GM21786 (cell line): ENCODE measurements around the gene IGFLR1.
"Not testable (repeated sequence)": the region's sequence is repeated elsewhere in the genome, so short reads cannot be mapped to it uniquely, and the experiment has no call there.

Experiments
- ATAC-seq: cut with Tn5 transposase; IDR thresholded peaks from one replicate; pipeline ENCODE4 v1.9.1; 2021; ENCODE audit not compliant: unreplicated experiment

The IGFLR1 gene

DNA sequence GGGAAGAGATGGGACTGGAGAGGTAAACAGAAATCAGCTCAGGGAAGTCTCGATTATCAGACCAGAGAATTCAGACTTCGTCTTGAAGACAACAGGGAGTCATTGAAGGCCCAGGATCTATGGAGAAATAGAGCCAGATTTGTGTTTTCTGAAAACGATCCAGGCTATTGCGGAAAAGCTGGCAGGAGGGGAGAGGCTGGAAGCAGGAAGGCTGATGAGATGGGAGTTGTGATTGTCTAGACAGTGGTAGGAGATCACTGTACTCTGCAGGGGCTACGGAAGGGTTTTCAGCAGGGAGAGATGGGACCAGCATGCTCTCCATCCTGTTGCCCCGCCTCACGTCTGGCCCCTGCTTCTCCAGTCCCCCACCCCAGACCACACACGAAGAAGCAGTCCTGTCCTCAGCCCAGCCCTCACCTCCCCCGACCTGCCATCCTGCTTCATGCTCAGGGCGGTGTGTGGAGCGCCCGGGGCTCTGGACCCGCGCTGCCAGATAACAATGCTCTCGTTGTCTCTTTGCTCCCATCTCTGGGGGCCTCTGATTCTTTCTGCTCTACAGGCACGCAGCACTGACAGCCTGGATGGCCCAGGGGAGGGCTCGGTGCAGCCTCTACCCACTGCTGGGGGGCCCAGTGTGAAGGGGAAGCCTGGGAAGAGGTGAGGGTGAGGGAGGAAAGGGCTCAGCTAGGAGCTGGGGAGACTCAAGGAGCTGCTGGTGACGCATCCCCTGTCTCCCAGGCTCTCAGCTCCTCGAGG lies 35.0 kb upstream of the IGFLR1 start:
- ATAC-seq, result no peak

GRCh38 chr19:35776102-35776788 lies 34.0 kb upstream of the IGFLR1 start:
- no peak for ATAC-seq

- peak; percentile 94 for ATAC-seq
Measured at GRCh38 chr19:35775298-35776101, 33.2 kb upstream of the IGFLR1 start, which contains the start of gene ARHGAP33. TSS of gene ARHGAP33 (plus strand) at chr19:35775564. CDS start at chr19:35775659, 95 bp downstream.

DNA sequence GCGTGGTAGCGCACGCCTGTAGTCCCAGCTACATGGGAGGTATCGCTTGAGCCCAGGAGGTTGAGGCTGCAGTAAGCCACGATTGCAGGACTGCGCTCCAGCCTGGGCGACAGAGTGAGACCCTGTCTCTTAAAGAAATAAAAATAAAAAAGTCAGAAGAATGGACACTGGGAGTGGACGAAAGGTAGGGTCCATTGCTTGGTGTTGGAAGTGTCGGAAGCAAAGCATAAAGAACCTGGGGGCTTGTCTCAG lies 32.7 kb upstream of the IGFLR1 start:
- no peak for ATAC-seq

GRCh38 chr19:35774274-35775045 lies 32.2 kb upstream of the IGFLR1 start:
- no peak for ATAC-seq

DNA sequence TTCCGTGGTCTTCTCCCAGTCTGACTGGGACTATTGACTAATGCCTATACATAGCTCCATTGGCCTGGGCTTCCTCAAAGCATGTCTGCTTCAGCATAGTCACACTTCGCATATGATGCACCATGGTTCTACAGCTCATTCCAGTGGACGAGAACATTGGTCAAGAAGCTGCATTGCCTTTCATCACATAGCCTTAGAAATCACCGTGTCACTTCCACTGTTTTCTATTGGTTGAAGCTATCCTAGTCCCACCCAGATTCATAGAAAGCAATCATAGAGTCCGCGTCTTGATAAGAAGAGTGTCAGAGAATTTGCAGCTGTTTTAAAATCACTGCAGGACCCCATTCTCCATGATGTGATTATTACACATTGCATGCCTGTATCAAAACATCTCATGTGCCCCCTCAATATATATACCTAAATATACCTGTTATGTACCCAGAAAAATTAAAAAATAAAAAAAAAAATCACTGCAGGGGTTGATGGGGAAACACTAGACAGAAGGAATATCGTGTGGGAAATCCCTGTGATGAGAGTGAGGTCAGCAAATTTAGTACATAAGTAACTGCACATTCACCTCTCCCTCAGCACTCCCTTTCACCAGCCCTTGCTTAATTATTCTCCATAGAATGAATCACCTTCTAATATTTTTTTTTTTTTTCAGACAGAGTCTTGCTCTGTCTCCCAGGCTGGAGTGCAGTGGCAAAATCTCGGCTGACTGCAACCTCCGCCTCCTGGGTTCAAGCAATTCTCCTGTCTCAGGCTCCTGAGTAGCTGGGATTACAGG lies 31.0 kb upstream of the IGFLR1 start:
- no peak for ATAC-seq

DNA sequence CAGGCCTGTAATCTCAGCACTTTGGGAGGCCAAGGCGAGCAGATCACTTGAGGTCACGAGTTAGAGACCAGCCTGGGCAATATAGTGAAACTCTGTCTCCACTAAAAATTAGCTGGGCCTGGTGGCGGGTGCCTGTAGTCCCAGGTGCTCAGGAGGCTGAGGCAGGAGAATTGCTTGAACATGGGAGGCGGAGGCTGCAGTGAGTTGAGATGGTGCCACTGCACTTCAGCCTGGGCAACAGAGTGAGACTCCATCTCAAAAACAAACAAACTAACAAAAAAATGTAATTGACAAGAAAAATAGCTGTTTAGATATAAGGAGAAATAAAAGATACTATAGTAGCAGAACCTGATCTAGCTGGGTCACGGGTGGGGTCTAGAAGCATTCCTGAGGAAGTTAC lies 30.1 kb upstream of the IGFLR1 start:
- ATAC-seq, result not testable (repeated sequence)

DNA sequence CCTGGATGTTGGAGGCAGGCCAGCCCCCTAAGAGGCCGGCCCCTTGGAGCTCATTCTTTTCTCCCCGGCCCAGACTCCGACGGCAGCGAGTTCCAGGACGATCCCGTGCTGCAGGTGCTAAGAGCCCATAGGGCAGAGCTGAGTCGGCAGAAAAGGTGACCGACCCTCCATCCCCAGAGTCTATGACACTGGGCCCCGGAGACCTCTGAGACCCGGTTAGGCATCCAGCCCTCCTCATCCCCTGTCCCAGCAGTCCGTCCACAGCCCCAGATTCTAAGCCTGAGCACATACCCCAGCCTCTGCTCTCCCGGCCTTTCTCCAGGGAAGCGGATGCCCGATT lies 25.8 kb upstream of the IGFLR1 start:
- no peak for ATAC-seq

GRCh38 chr19:35767288-35768081 lies 25.2 kb upstream of the IGFLR1 start:
- no peak for ATAC-seq

DNA sequence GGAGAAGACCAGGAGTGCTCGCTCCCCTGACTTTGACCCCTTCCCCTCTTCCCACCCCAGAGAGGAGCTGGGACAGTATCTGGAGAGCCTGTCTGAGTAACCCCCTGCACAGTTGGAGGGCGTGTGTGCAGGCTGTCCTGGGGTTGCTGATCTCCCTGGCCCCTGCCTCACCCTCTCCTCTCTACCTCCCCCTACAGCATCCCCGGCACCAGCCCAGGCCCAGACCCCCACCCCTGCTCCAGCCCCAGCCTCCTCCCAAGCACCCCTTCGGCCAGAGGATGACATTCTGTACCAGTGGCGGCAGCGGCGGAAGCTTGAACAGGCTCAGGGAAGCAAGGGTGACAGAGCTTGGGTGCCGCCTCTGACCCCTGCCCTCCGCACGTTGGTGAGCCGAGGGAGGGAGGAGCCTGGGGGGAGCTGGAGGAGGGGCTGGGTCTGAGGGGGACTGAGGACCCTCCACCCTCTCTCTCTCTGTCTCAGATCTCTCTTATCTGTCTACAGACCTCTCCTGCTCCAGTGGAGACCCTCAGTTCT lies 24.4 kb upstream of the IGFLR1 start:
- no peak for ATAC-seq

DNA sequence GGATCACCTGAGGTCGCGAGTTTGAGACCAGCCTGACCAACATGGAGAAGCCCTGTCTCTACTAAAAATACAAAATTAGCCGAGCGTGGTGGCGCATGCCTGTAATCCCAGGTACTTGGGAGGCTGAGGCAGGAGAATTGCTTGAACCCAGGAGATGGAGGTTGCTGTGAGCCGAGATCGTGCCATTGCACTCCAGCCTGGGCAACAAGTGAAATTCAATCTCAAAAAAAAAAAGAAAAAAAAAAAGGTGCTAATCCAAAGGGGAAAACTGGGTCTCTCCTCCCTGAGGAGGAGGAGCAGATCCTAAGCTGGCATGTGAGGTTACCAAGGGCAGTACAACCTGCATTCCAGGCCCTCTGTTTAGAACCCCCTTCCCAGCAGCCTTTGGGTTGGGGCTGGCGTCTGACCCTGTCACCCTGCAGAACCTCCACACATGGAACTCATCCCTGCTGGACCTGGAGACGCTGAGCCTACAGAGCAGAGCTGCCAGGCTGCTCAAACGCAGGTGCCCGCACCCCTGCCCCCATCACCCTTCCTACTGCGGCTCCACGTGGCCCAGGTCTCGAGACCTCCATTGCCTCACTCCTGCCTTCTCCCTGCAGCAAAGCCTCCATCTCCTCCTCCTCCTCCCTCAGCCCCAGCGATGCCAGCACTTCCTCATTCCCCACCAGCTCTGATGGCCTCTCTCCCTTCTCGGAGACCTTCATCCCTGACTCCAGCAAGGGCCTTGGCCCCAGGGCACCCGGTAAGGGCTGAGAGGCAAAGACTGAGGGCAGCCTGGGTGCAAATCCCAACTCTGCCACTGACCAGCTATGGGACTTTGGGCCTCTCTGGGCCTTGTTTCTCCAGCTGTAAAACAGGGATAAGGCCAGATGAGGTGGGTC lies 22.4 kb upstream of the IGFLR1 start:
- ATAC-seq, result no peak

- no peak for ATAC-seq
Measured at GRCh38 chr19:35760711-35761349, 18.6 kb upstream of the IGFLR1 start.

GRCh38 chr19:35759697-35760096 lies 17.4 kb upstream of the IGFLR1 start:
- no peak for ATAC-seq

DNA sequence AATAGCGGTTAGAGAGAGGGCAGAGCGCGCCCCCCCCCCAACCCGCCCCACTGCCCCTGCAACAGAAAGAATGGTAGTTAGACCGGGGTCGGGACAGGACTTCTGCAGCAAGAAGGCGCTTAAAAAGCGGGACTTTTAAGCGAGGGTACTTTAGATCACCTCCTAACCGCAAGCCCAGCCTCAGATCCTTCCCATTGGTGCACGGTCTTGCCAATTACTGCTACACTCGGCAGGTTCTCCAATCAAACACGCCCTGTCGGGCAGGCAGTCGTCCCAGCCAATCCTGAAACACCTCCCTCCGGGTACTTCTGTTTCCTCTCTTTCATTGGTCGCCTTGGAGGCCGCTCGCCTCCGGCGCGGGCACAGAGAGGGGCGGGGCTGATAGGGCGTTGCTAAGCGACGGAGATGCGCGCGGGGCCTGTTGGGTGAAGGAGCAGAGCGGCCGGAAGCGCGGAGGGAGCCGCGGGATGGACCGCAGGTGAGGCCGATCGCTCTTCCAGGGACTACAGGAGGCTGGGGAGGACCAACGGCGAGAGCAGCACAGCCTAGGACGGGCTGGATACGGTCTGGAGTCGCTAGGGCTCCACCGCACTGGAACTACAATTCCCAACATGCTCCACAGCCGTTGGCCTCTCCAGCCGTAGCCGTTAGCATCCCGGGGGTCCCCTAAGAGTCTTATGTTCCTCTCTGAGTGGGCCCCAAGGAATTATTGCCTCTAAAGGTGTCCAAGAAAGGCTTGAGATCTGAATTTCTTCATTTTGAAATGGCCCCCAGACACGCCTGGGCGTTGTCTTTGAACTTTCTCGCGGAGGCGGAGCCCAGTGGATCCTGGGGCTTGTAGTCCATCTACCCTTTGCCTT lies 15.7 kb upstream of the IGFLR1 start, which contains the start of gene PROSER3:
Gene PROSER3, plus strand, starts transcription at position 428 of the 860 bp plus-strand sequence. Its CDS starts 40 bp downstream, at position 468.
- ATAC-seq, result peak; percentile 94

DNA sequence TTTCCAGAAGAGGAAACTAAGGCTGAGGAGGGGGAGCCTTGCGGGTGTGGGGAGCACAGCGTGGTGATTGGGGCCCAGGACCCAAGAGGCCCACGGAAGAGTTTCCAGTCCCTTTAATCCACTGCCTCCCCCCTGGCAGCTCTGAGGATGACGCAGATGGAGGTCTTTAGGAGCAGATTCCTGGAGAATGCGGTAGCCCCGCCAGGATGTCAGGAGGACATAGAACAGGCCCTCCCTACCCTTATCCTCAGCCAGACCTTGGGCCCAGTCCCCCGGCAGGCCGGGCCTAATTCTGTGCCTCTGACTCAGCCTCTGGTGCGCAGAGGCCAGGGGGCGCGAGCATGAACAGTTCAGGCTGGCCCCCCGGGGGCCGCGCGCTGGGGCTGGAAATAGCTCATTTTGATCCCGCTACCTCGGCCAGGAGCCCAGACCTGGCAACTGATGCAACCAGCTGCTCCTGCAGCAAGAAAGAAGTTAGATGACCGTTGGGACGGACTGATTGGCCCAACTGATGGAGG lies 15.0 kb upstream of the IGFLR1 start:
- ATAC-seq, result no peak

GRCh38 chr19:35756377-35757230 lies 14.4 kb upstream of the IGFLR1 start, which contains the start of gene HSPB6:
TSS of gene HSPB6 (minus strand) at chr19:35757029. CDS start at chr19:35757008, 21 bp downstream.
- no peak for ATAC-seq
